ENCODE data around the gene CYP27A1.

The CYP27A1 gene

GRCh38 chr2:218811382-218811781, 29.4 kb downstream of the CYP27A1 start:
- no peak for DNase-seq (ENCODE audit: low spot score)

GRCh38 chr2:218812096-218812815, 30.3 kb downstream of the CYP27A1 start:
- no peak for DNase-seq (ENCODE audit: low spot score)

- peak; percentile 6 for DNase-seq (ENCODE audit: low spot score)
Observed at GRCh38 chr2:218812861-218813260, 30.9 kb downstream of the CYP27A1 start.

GRCh38 chr2:218813771-218814460, 32.0 kb downstream of the CYP27A1 start:
- DNase-seq (ENCODE audit: low spot score): no peak

GRCh38 chr2:218814540-218815243, 32.7 kb downstream of the CYP27A1 start:
- peak; percentile 4 for DNase-seq (ENCODE audit: low spot score)

GRCh38 chr2:218815244-218815637, 33.3 kb downstream of the CYP27A1 start:
- DNase-seq (ENCODE audit: low spot score): no peak

GRCh38 chr2:218815649-218816048, 33.7 kb downstream of the CYP27A1 start:
- no peak for DNase-seq (ENCODE audit: low spot score)

- no peak for DNase-seq (ENCODE audit: low spot score)
Observed at GRCh38 chr2:218816561-218817011, 34.6 kb downstream of the CYP27A1 start.

GRCh38 chr2:218819093-218819492, 37.1 kb downstream of the CYP27A1 start:
- DNase-seq (ENCODE audit: low spot score): no peak

GRCh38 chr2:218820746-218821369, 38.9 kb downstream of the CYP27A1 start:
- no peak for DNase-seq (ENCODE audit: low spot score)

GRCh38 chr2:218821605-218822211, 39.8 kb downstream of the CYP27A1 start:
- DNase-seq (ENCODE audit: low spot score): peak; percentile 5

GRCh38 chr2:218822622-218823021, 40.7 kb downstream of the CYP27A1 start:
- DNase-seq (ENCODE audit: low spot score): peak; percentile 5

- DNase-seq (ENCODE audit: low spot score): peak; percentile 6
Observed at GRCh38 chr2:218823196-218823855, 41.4 kb downstream of the CYP27A1 start.

- DNase-seq (ENCODE audit: low spot score): no peak
Observed at GRCh38 chr2:218824004-218824403, 42.1 kb downstream of the CYP27A1 start.

- peak; percentile 7 for DNase-seq (ENCODE audit: low spot score)
Observed at GRCh38 chr2:218826791-218827190, 44.8 kb downstream of the CYP27A1 start.

- peak; percentile 4 for DNase-seq (ENCODE audit: low spot score)
Observed at GRCh38 chr2:218827701-218828476, 45.9 kb downstream of the CYP27A1 start.

- DNase-seq (ENCODE audit: low spot score): peak; percentile 6
Observed at GRCh38 chr2:218828477-218828778, 46.5 kb downstream of the CYP27A1 start.

GRCh38 chr2:218829868-218830451, 48.0 kb downstream of the CYP27A1 start:
- peak; percentile 78 for DNase-seq (ENCODE audit: low spot score)

- DNase-seq (ENCODE audit: low spot score): no peak
Observed at GRCh38 chr2:218830526-218831306, 48.8 kb downstream of the CYP27A1 start.

All from AG20443 (cell line).